DND-41 (cell line): ENCODE results near the gene TPM3.

Experiments
- CTCF ChIP-seq: IDR thresholded peaks from 2 replicates; pipeline ENCODE4 v1.5.1; 2012; ENCODE audit warnings: borderline replicate concordance, low read length, moderate library complexity, mild to moderate bottlenecking; ENCODE audit not compliant: poor library complexity, severe bottlenecking; ENCODE audit errors: extremely low read depth
- EZH2 ChIP-seq: IDR thresholded peaks from 3 replicates; pipeline ENCODE4 v1.6.1; 2012; ENCODE audit warnings: borderline replicate concordance, low read depth, mild to moderate bottlenecking, moderate library complexity, low read length, inconsistent platforms; ENCODE audit not compliant: severe bottlenecking

GRCh38 chr1:154220071-154220969 lies 28.4 kb upstream of the TPM3 start, which contains the start of gene UBAP2L:
- TF ChIP-seq EZH2 (no peak), CTCF (no peak)
